PFSK-1 (cell line): ENCODE results near the gene GPR61.

ENCODE experiments used
- FOXP2 ChIP-seq: optimal IDR thresholded peaks from 2 replicates; pipeline ENCODE3; 2011; ENCODE audit warnings: borderline replicate concordance, control low read depth, inconsistent platforms; ENCODE audit not compliant: insufficient read depth; ENCODE audit errors: extremely low read length, extremely low read depth
- POLR2AphosphoS5 ChIP-seq: IDR thresholded peaks from 2 replicates; pipeline ENCODE4 v1.6.1; 2012; ENCODE audit warnings: low read depth, mild to moderate bottlenecking, control low read depth, low read length, moderate library complexity
- REST ChIP-seq, 2 experiments: IDR thresholded peaks; 2 replicates each; pipeline versions ENCODE4 v1.6.1 to v1.8.0; 2011 to 2012; ENCODE audit warnings: low read depth in 2 of 2, low read length in 2 of 2, control low read depth in 1 of 2, inconsistent platforms in 1 of 2, mild to moderate bottlenecking in 1 of 2, moderate library complexity in 1 of 2; ENCODE audit not compliant: insufficient read depth in 1 of 2
- SIN3A ChIP-seq: IDR thresholded peaks from 2 replicates; pipeline ENCODE4 v1.6.1; 2012; ENCODE audit warnings: mild to moderate bottlenecking, low read length, moderate library complexity, borderline replicate concordance; ENCODE audit not compliant: insufficient read depth
- TAF1 ChIP-seq: IDR thresholded peaks from 2 replicates; pipeline ENCODE4 v1.6.1; 2012; ENCODE audit warnings: low read length, control low read depth, borderline replicate concordance; ENCODE audit not compliant: insufficient read depth

The GPR61 gene

GRCh38 chr1:109557520-109557919 is 17.8 kb downstream of the GPR61 start:
- TF ChIP-seq TAF1 = no peak
- no peak for TF ChIP-seq SIN3A
- TF ChIP-seq REST (IDR thresholded peaks at IDR 0.05; ENCODE audit: insufficient read depth in 1 of 2, low read depth in 2 of 2, low read length in 2 of 2) = no peak
- TF ChIP-seq POLR2AphosphoS5 = no peak
- TF ChIP-seq FOXP2 = no peak

GRCh38 chr1:109559995-109560394 is 20.3 kb downstream of the GPR61 start:
- no peak for TF ChIP-seq REST (IDR thresholded peaks at IDR 0.05; ENCODE audit: insufficient read depth in 1 of 2, low read depth in 2 of 2, low read length in 2 of 2)
- no peak for TF ChIP-seq POLR2AphosphoS5
- no peak for TF ChIP-seq FOXP2
- TF ChIP-seq SIN3A = no peak
- TF ChIP-seq TAF1 = no peak

- TF ChIP-seq SIN3A (no peak), REST (IDR thresholded peaks at IDR 0.05; ENCODE audit: insufficient read depth in 1 of 2, low read depth in 2 of 2, low read length in 2 of 2) (no peak), POLR2AphosphoS5 (no peak), FOXP2 (no peak), TAF1 (no peak)
Observed at GRCh38 chr1:109564194-109564878, 24.7 kb downstream of the GPR61 start.

GRCh38 chr1:109565241-109565640 is 25.6 kb downstream of the GPR61 start:
- TF ChIP-seq FOXP2 (no peak), TAF1 (no peak), POLR2AphosphoS5 (no peak), SIN3A (no peak), REST (IDR thresholded peaks at IDR 0.05; ENCODE audit: insufficient read depth in 1 of 2, low read depth in 2 of 2, low read length in 2 of 2) (no peak)

- no peak for TF ChIP-seq TAF1
- TF ChIP-seq POLR2AphosphoS5 = no peak
- no peak for TF ChIP-seq FOXP2
- no peak for TF ChIP-seq SIN3A
- no peak for TF ChIP-seq REST (IDR thresholded peaks at IDR 0.05; ENCODE audit: insufficient read depth in 1 of 2, low read depth in 2 of 2, low read length in 2 of 2)
Observed at GRCh38 chr1:109566982-109567381, 27.3 kb downstream of the GPR61 start.
